ENCODE measurements around the gene NHLRC4.

NHLRC4 gene

DNA sequence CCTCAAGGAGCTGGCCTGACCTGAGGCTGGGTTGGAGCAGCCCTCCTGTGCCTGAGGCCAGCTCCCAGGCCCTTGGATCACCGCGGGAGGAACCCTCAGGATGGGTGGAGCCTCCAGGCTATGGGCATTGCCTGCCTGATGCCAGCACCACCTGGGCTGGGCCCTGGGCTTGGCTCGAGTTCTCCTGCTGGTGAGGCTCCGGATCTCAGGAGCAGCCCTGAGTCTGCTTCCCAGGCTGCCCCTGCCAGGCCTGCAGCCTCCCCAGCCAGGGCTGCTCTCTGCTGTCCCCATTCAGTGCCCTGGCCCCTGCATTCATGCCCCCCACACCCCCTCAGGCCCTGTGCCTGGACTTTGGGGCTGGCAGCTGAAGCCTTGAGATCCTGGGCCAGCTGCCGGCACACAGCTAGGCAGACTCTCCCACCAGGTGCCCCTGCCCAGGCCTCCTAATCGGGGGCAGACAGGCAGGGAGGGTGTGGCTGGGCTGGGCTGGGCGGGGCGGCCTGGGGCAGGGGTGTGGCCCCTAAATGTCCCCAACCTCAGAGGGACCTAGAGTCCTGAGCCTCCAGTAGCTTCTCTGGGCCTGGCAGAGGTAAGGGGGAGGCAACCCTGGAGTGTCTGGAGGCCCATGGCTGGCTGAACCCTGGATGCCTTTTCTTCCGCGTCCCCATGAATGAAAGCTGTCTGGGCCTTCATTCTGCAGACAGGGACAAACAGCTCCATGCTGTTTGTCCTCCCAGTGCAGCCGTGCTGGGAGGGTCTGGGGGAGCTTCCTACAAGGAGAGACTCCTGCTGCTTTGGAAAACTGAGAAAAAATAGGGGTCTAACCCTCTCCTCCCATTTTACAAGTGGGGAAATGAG lies 1.8 kb downstream of the NHLRC4 start:
- no peak for DNase-seq

DNA sequence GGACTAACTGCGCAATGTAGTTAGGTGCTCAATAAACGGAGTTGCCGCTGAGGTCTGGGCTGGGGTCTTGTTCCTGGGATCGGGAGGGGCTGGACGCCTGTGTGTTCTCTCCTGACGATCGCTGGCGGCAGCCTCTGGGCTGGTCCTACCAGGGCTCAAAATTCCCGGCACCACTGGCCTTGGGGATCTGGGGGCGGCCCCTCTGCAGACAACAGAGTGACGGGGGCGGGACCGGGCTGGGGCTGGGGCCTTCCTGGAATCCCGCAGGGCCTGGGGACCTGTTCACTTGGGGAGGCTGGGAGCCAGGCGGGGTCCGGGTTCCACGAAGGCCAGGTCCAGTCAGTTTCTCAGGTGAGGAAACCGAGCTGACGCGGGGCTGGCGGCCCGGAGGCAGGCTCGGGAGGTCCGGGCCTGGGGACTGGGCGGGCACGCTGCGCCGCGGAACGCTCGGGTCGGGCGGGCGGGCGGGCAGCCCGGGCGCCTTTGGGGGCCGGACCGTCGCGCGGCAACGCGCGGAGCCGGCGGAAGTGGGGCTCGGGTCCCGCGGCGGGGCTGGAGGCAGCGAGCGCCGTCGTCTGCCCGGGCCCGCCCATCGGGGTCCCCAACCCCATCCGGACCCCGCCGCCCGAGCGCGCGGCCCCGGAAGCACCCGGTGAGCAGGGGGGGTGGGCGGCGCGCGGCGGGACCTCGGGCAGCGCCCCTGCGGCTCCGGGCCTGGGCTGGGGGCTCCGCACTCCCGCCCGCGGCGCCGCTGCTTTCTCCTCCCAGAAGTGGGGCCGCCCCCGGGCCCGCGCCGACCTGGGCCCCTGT lies 2.8 kb downstream of the NHLRC4 start, which contains the start of gene PIGQ:
Gene PIGQ, plus strand, starts transcription at position 524 of the 810 bp plus-strand sequence. CDS start 4,107 bp downstream, outside the sequence.
- peak; percentile 90 for DNase-seq

DNA sequence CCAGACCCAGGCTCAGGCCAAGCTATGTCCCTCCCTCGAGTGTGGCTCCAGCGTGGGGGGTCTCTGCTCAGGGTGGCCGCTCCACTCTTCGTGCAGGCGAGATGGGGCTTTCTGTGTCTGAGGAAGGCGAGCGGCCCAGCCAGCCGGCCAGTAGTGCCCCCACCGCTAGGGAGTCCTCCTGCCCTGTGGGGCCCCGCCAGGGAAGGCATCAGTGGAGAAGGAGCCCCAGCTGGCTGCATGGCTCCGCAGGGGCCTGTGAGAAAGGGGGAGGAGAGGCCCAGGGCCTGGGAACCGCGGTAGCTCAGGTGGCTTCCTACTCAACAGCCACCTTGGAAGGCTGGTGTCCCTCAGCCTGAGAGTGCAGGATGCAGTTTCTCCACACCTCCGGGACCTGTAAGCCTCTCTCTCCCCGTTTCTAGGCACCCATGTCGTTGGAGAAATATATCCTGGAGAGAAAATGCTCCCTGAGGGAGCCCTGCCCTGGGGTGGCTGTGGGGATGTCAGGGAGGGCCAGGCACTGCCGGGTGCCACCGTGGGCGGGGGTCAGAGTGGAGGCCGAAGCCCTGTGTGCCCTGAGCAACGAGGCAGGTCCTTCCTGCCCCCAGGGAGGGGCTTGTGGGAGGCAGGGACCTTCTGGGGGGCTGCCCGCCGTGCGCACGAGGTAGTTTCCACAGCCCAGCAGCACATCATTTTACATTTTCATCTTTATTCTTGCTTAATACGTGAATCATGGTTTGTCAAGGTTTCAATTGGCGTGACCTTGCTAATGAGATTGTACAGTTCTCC lies 6.3 kb downstream of the NHLRC4 start:
- no peak for DNase-seq

DNA sequence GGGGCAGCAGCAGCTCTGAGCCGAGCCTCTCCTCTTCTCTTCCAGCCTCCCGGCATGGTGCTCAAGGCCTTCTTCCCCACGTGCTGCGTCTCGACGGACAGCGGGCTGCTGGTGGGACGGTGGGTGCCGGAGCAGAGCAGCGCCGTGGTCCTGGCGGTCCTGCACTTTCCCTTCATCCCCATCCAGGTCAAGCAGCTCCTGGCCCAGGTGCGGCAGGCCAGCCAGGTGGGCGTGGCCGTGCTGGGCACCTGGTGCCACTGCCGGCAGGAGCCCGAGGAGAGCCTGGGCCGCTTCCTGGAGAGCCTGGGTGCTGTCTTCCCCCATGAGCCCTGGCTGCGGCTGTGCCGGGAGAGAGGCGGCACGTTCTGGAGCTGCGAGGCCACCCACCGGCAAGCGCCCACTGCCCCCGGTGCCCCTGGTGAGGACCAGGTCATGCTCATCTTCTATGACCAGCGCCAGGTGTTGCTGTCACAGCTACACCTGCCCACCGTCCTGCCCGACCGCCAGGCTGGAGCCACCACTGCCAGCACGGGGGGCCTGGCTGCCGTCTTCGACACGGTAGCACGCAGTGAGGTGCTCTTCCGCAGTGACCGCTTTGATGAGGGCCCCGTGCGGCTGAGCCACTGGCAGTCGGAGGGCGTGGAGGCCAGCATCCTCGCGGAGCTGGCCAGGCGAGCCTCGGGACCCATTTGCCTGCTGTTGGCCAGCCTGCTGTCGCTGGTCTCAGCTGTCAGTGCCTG lies 7.4 kb downstream of the NHLRC4 start:
- DNase-seq: no peak

DNA sequence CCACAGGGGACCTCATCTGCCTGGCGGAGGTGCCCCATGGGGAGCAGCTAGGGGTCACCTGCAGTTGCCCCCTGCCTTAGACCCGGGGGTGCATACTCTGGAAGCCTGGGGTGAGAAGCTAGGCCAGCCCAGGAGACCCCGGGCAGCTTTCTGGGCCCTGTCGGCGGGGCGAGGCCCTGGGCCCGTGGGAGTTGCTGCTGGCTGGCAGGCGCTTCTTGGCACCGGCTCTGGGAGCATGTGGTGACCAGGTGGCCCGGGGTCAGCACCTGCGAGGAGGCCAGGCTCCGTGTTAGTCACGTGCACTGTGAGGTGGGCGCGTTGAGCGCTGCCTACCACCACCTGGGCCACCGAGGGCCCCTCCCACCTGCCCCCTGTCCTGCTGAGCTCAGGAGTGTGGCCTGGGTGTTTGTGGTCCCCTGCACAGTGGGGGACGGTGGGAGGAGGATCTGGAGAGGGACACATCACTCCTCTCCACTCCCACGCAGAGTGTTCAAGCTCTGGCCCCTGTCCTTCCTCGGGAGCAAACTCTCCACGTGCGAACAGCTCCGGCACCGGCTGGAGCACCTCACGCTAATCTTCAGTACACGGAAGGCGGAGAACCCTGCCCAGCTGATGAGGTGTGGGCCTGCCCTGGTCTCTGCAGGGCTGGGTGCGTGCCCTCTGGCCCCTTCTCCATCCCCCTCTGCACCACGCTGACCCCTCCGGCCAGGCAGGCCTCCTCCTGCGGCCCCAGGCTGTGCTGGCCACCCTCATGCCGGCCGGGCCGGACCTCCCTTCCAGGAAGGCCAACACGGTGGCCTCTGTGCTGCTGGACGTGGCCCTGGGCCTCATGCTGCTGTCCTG lies 8.8 kb downstream of the NHLRC4 start:
- no peak for DNase-seq

DNA sequence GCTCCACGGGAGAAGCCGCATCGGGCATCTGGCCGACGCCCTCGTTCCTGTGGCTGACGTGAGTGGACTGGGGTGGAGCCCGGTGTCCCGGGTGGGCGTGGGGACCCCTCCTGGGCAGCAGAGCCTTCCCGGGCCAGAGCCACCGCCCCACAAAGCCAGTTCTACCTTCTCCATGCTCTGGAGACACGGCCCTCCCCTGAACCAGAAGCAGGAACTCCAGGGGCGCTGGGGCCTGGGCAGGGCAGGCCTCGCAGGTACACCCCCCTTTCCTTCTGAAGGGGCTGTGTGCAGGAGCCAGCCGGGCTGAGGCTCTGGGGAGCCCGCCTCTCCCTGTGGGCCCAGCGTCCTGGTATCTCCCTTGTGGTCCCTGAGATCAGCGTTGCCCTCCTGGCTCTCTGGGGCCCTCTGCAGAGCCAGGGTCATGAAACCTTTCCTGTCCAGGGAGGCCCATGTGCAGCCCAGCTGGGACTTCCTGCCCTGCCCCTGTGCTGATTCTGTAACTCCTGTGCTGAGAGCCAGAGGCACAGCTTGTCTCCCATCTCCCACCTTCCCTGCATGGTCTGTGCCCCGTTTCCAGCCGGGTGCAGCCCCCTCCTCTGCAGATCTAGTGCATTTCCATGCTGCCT lies 9.5 kb downstream of the NHLRC4 start:
- DNase-seq: no peak

DNA sequence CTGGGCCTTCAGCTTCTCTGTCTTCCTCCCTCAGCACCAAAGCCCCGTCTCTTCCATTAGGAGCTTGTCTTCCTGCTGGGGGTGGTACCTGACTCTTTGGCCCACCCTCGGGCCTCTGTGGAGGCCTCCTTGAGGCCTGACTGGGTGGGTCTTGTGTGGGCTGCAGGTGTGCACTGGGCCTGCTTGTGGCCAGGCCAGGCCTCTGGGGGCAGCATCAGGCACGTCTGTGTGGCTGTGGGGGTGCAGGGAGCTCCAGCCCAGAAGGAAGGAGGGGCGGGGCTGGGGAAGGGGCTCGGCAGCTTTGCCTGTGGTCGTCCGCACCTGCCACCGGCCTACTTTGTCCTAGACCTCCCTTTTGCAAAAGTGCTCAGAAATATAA lies 10.0 kb downstream of the NHLRC4 start:
- no peak for DNase-seq

DNA sequence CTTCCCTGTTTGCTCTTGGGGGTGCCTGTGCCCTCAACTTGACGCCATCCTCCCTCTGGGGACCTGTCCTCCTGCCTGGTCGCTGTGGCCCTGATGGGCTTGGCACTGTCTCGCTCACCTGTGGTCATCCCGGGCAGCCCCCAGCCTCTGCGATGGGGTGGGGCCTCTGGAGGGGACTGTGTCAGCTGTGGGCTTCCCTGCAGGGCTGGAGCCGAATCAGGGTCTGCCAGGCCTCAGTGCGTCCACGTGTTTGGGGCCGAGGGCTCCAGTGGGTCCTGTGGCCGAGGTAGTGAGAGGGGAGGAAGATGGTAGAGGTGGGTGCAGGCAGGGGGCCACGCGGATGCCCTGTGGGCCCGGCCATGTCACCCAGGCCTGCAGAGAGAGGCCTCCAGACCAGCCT lies 11.0 kb downstream of the NHLRC4 start:
- DNase-seq: no peak

DNA sequence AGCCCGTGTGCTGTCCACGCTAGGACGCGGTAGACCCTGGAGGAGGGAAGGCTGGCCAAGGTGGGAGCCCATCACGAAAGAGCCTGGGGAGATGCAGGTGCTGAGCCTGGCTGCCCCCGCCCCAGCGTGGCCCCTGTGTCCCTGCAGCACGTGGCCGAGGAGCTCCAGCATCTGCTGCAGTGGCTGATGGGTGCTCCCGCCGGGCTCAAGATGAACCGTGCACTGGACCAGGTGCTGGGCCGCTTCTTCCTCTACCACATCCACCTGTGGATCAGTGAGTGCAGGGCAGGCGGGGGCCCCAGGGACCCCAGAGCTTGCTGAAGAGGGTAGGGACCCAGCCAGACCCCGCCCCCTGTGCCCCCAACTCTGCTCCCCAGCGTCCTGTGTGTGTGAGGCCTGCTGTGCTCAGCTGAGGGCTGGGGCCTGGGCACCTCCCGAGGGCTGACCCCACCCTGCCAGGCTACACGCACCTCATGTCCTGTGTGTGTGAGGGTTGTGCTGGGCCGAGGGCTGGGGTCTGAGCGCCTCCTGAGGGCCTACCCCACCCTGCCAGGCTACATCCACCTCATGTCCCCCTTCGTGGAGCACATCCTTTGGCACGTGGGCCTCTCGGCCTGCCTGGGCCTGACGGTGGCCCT lies 11.5 kb downstream of the NHLRC4 start:
- DNase-seq: no peak

DNA sequence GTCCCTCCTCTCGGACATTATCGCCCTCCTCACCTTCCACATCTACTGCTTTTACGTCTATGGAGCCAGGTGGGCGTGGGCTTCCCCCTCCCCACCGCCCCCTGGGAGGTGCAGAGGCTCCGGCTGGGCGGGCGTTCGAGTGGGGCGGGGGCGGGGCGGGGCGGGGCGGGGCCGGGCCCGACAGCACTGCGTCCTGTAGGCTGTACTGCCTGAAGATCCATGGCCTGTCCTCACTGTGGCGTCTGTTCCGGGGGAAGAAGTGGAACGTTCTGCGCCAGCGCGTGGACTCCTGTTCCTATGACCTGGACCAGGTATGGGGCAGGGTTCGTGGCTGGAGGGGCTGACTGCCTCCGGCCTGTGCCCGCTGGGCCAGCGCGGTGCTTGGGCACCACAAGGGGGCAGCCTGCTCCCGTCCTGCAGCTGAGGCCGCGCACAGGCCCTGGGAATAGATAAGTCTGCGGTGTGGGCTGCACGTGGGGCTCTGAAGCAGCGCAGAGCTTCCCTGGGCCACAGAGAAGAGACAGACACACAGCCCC lies 12.1 kb downstream of the NHLRC4 start:
- DNase-seq: peak; percentile 84

DNA sequence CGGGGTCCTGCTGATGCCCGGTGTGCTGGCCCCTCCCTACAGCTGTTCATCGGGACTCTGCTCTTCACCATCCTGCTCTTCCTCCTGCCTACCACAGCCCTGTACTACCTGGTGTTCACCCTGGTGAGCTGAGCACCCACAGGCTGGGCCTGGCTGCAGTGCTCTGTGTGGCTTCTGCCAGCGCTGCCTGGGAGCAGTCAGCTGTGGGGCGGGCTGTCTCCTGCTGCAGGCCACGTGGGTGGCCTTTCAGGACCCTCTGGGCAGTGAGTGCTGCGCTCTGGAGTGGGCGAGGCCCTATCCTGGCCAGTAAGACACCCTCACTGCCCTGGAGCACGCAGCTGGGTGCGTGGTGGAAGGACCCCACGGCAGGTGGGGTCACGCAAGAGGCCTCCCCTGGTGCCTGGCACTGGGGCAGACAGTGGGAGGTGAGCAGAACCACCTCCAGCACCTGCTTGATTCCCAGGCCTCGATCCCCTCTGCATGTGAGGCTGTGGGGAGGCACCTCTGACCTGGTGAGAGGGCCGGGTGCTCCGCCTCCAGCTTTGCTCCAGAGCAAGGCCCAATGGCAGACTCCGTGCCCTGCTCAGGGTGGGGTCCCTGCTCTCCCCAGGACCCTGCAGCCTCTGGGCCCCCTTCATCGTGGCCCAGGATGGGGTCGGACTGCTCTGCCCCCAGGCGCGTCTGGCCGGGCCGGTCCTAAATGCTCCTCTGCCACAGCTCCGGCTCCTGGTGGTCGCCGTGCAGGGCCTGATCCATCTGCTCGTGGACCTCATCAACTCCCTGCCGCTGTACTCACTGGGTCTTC lies 13.5 kb downstream of the NHLRC4 start:
- DNase-seq: no peak

DNA sequence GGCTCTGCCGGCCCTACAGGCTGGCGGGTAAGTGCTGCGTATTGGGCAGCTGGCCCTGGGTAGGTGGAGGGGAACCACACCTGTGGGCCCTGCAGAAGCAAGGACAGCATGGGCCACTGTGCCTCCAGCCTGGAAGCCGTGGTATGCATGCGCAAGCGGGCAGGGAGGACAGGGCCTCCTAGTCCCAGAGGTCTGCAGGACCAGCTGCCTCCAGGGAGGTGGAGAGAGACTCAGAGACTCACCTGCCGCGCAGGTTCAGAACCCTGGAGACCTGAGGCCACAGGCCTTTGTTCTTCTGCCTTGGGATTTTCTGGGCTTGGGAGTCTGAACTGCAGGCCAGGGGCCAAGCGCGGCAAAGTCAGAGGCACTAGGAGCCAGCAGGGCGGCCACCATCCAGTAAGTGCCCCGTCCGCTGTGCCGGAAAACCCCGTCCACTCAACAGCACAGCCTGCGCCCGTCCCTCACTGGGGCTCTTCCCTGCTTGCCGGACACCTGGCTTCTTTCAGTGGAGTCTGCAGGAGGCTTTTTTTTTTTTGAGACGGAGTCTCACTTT lies 14.2 kb downstream of the NHLRC4 start:
- DNase-seq: no peak

DNA sequence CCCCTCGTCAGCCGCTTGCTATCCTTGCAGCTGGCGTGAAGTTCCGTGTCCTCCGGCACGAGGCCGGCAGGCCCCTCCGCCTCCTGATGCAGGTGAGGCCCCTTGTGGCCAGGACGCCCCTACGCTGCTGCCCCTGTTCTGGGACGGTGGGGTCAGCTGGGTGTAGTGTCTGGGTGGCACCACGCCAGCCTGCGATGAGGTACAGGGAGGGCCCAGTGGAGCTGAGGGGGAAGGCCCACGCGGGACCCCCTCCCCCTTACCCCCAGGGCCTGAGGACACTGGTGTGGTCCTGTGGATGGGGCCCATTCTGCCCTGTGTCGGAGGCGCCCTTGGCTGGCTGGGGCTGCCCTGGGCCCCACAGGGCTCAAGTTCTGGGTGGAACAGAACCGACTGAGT lies 15.4 kb downstream of the NHLRC4 start:
- DNase-seq: no peak

DNA sequence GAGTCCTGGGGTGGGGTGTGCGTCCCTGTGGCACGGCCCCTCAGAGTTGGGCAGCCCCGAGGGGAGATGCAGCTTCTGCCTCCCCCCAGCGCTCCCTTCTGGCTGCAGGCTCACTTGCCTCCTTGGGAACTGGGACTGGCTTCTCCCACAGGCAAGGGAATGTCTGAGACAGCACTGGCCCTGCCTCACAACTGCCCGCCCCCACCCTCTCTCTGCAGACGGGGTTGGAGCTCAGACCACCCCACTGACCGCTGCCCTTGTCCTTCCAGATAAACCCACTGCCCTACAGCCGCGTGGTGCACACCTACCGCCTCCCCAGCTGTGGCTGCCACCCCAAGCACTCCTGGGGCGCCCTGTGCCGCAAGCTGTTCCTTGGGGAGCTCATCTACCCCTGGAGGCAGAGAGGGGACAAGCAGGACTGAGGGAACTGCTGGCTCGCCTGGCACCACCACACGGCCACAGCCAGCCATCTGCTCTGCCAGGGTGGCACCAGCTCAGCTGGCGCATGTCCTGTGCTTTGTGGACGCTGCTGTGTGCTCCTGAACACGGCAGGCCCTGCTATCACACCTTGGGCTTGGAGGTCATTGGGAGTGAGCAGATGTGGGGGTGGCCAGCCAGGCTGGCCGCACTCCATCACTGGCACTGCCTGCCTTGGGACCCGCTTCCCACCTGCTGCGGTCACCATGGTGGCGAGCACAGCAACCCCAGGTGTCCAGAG lies 16.0 kb downstream of the NHLRC4 start:
- DNase-seq: no peak

DNA sequence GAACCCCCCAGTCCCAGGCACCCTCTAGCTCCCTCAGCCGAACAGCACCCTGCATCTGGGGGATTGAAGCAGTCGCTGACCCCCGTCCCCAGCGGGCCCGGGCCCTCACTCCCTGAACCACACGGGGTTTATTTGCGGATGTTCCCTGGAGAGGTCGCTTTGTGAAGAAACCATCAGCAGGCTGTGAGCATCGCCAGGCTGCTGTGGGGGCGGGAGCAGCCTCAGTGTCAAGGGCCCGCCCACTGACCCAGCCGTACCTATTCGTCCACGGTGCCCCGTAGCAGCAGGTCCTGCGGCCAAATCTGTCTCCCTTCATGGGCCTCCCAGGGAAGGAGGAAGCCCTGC lies 16.6 kb downstream of the NHLRC4 start:
- DNase-seq: no peak

DNA sequence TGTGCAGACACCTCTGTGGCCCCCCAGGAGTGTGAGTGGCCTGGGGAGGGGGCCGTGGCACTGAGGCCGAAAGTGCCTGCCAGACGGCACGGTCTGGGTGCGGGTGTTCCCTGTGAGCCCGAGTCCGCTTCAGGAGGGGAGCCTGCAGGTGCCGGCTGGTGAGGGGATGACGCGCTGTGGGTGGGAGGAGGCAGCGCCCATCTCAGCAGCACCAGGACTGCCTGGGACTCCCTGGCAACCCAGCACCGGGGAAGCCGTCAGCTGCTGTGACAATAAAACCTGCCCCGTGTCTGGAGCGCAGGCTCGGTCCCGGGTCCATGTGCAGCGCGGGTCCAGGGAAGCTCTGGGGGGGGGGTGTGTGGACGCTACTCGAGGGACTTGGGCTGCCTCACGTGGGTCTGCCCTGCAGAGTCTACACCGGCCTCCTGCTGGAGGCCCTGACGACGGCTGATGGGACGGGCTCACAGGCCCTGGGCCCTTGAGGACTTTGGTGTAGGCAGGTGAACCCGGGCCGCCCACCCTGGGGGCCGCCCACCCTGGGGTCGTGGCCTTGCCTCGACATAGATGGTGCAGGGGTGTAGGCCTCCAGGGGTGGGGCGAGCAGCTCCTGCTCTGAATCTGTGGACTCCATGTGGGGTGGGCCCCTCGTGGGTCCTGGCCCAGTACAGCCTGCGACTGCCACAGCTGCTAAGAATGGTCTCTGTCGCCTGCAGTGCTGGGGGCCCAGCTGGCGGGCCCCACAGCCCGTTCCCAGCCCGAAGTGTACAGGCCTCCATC lies 17.2 kb downstream of the NHLRC4 start:
- no peak for DNase-seq

DNA sequence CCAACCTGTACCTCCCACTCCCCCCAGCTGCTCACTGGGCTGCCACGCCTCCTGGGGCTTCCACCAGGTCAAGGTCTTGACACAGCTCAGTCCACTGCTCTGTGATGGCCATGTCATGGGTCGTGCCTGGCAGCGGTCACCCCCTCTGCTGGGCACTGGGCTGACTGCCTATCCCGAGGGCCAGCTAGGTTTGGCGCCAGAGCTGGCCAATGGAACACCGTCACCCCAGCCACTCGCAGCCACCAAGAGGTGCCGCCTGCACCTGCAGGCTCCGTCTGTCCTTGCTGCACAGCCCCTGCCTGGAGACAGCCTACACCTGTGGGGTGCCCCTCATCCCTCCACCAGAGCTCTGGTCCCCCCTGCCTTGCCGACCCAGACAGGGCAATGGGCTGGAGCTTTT lies 18.5 kb downstream of the NHLRC4 start:
- no peak for DNase-seq
